CD14-positive monocyte (primary cell): ENCODE data around the gene IKZF1. TPM values are rescaled to one million over a fixed set of nuclear protein-coding genes. Genes with fewer than 3 reads are reported as not detected.

Experiments
- DNase-seq, 3 donors: peaks; one replicate each; pipeline ENCODE4 v3.0.0-alpha.2; 2011 to 2022
- H2AFZ ChIP-seq: 2 replicates; pipeline ENCODE4 v1.6.0; 2012; ENCODE audit warnings: mild to moderate bottlenecking, low read depth, low read length, inconsistent platforms; ENCODE audit not compliant: insufficient read depth, poor library complexity, severe bottlenecking
- H3K27ac ChIP-seq, 2 donors: 1 replicate in 1 of 2; 2 replicates in 1 of 2; pipeline ENCODE4 v1.5.1; 2012 to 2013; ENCODE audit warnings: low read length in 2 of 2, control low read depth in 1 of 2, inconsistent platforms in 1 of 2, low read depth in 1 of 2, mild to moderate bottlenecking in 1 of 2
- H3K27me3 ChIP-seq, 2 donors: one replicate each; pipeline versions ENCODE4 v1.6.0 to v1.6.1; 2011 to 2013; ENCODE audit warnings: low read length in 2 of 2; ENCODE audit not compliant: control insufficient read depth in 2 of 2, insufficient read depth in 2 of 2
- H3K36me3 ChIP-seq, 2 donors: replicated peaks in 1 of 2; 1 replicate in 1 of 2; 2 replicates in 1 of 2; pipeline versions ENCODE4 v1.5.1 to v1.6.1; 2012 to 2013; ENCODE audit warnings: low read length in 2 of 2, control low read depth in 1 of 2, inconsistent platforms in 1 of 2, mild to moderate bottlenecking in 1 of 2; ENCODE audit not compliant: insufficient read depth in 2 of 2, control insufficient read depth in 1 of 2
- H3K4me1 ChIP-seq, 2 donors: 1 replicate in 1 of 2; 2 replicates in 1 of 2; pipeline versions ENCODE4 v1.5.1 to v1.6.1; 2012 to 2013; ENCODE audit warnings: low read length in 2 of 2, control low read depth in 1 of 2, inconsistent platforms in 1 of 2, mild to moderate bottlenecking in 1 of 2, moderate library complexity in 1 of 2; ENCODE audit not compliant: insufficient read depth in 2 of 2, control insufficient read depth in 1 of 2
- H3K4me2 ChIP-seq: replicated peaks from 2 replicates; pipeline ENCODE3; 2012; ENCODE audit warnings: low read length, moderate library complexity, mild to moderate bottlenecking; ENCODE audit not compliant: poor library complexity, severe bottlenecking; ENCODE audit errors: extremely low read depth
- H3K4me3 ChIP-seq, 3 experiments: fragments of 200-600 bp in 1 of 3; sonication (generic) in 1 of 3; replicated peaks in 1 of 3; 1 replicate in 2 of 3; 2 replicates in 1 of 3; pipeline ENCODE4 v1.5.1; 2011 to 2013; ENCODE audit warnings: low read length in 3 of 3, mild to moderate bottlenecking in 3 of 3, control low read depth in 2 of 3, low read depth in 2 of 3, inconsistent platforms in 1 of 3, moderate library complexity in 1 of 3
- H3K79me2 ChIP-seq: 2 replicates; pipeline ENCODE4 v1.6.0; 2012; ENCODE audit warnings: mild to moderate bottlenecking, control low read depth, inconsistent platforms, low read length, moderate library complexity; ENCODE audit not compliant: insufficient read depth
- H3K9ac ChIP-seq: 2 replicates; pipeline ENCODE4 v1.6.0; 2017; ENCODE audit warnings: low read length, mild to moderate bottlenecking; ENCODE audit not compliant: insufficient read depth, poor library complexity, severe bottlenecking
- H3K9me3 ChIP-seq, 2 donors: replicated peaks in 1 of 2; 1 replicate in 1 of 2; 2 replicates in 1 of 2; pipeline versions ENCODE4 v1.5.1 to v1.6.1; 2012 to 2013; ENCODE audit warnings: low read length in 2 of 2, control low read depth in 1 of 2; ENCODE audit not compliant: control insufficient read depth in 1 of 2, insufficient read depth in 1 of 2
- H4K20me1 ChIP-seq: 2 replicates; pipeline ENCODE4 v1.6.0; 2012; ENCODE audit warnings: mild to moderate bottlenecking, low read length, control low read depth, moderate library complexity; ENCODE audit not compliant: insufficient read depth
- H3K27ac Mint-ChIP-seq, 7 donors: one replicate each; pipeline ENCODE4 v1.8.0; 2020; ENCODE audit warnings: mild to moderate bottlenecking in 7 of 7, mixed read lengths in 7 of 7, moderate library complexity in 6 of 7, inconsistent platforms in 2 of 7
- H3K27me3 Mint-ChIP-seq, 3 donors: one replicate each; pipeline ENCODE4 v1.8.0; 2021 to 2022; ENCODE audit warnings: low read depth in 3 of 3, mild to moderate bottlenecking in 3 of 3, mixed read lengths in 3 of 3, moderate library complexity in 3 of 3, inconsistent platforms in 1 of 3
- H3K36me3 Mint-ChIP-seq, 2 donors: one replicate each; pipeline ENCODE4 v1.8.0; 2020; ENCODE audit warnings: mixed read lengths in 2 of 2, inconsistent platforms in 1 of 2, mild to moderate bottlenecking in 1 of 2
- H3K4me1 Mint-ChIP-seq: one replicate; pipeline ENCODE4 v1.8.0; 2020; ENCODE audit warnings: mild to moderate bottlenecking, mixed read lengths
- H3K4me3 Mint-ChIP-seq, 2 donors: one replicate each; pipeline ENCODE4 v1.8.0; 2020; ENCODE audit warnings: mild to moderate bottlenecking in 2 of 2, mixed read lengths in 2 of 2, moderate library complexity in 1 of 2
- H3K9me3 Mint-ChIP-seq, 7 donors: one replicate each; pipeline ENCODE4 v1.8.0; 2020 to 2022; ENCODE audit warnings: mixed read lengths in 7 of 7, mild to moderate bottlenecking in 6 of 7, moderate library complexity in 6 of 7, inconsistent platforms in 2 of 7
- CTCF ChIP-seq: fragments of 200-600 bp; IDR thresholded peaks from one replicate; pipeline ENCODE4 v1.8.0; 2022; ENCODE audit warnings: antibody characterized with exemption, mild to moderate bottlenecking
- WGBS: methylation state at CpG from one replicate; pipeline ENCODE4 v1.1.5; 2013; ENCODE audit warnings: missing lambda C conversion rate; ENCODE audit not compliant: insufficient coverage; 5-methylcytosine and 5-hydroxymethylcytosine counted together
- intact Hi-C, 2 donors: fragments of 100-400 bp; cut with micrococcal nuclease; formaldehyde crosslinking; loops; one replicate each; pipeline versions ENCODE4 v1.15.0 to v1.15.1; 2023
- polyA plus RNA-seq, 3 donors: library from polyadenylated mRNA; depleted of rRNA in 1 of 3; unstranded in 2 of 3; stranded (reverse) in 1 of 3; fragments of 300-500 nt in 2 of 3; fragments of >200 nt in 1 of 3; fragmentation: Illumina TruSeq in 2 of 3; gene quantifications; 1 replicate in 2 of 3; 2 replicates in 1 of 3; pipeline ENCODE4 v1.2.3, GENCODE V29; 2012 to 2021

IKZF1 gene
- polyA plus RNA-seq, 3 donors: 38.4 to 130 (median 80.2) TPM

DNA sequence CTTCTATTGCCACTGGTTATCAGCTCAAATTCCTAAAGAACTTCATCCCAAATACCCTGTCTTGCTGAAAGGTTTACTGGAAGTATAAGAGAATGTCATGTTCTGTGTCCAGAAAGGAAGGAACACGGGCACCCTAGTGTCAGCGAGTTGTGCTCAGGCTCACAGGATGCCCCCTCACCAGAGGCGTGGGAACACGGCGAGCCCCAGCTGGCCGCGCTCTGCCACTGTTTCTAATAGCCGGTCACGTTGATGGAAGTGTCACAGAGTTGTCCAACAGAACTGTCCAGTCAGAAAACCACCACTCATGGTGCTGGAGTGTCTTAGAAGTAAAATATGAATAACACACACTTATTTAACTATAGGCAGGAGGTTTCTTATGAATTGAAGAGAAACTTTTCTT is 72.8 kb downstream of the IKZF1 start:
- H3K36me3 ChIP-seq: peaks cover 85 to 98% of the 10 kb centered on the region in 2 donors
- Mint-ChIP-seq H3K9me3 (peaks cover 0 to 2% (median 0%) of the 10 kb centered on the region in 7 donors), H3K27ac (peak overlapping the region in 4 of 7 donors; percentile 5 to 78 (median 74)), H3K4me1 (peaks cover 2% of the 10 kb centered on the region), H3K36me3 (peaks cover 81 to 91% of the 10 kb centered on the region in 2 donors), H3K27me3 (no peaks in the 10 kb centered on the region), H3K4me3 (no peak overlapping the region)
- peak overlapping the region in 1 of 2 donors; percentile 62 for H3K27ac ChIP-seq
- H3K4me2 ChIP-seq: no peak overlapping the region
- no peak overlapping the region for H2AFZ ChIP-seq
- no peaks in the 10 kb centered on the region for H3K4me1 ChIP-seq
- DNase-seq: no peak
- TF ChIP-seq CTCF: no peak
- H3K4me3 ChIP-seq: no peak overlapping the region
- H4K20me1 ChIP-seq: peaks cover 98% of the 10 kb centered on the region
- no peaks in the 10 kb centered on the region for H3K9me3 ChIP-seq
- intact Hi-C loops: no loop called here
- 100% methylated on average over 2 of the region's 9 CpGs for WGBS
- no peak overlapping the region for H3K9ac ChIP-seq
- H3K27me3 ChIP-seq: no peaks in the 10 kb centered on the region
- peaks cover 98% of the 10 kb centered on the region for H3K79me2 ChIP-seq

DNA sequence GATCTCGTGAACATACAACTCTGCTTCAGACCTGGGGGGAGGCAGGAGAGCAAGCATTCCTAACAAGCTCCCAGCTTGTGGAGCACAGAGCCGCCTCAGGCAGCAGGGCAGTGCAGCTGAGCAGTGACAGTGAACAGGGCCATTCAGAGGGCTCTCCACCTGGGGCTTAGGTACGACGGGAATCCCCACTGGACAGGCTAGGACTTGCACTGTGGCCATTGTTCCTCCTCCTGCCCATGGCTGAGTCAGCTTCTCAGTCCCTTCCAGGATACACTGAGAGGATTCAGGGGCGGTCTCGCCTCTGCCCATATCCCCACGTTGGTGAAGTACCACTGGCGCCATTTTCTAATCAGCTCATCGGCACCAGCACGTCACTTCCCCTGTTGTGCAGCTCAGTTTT is 74.6 kb downstream of the IKZF1 start:
- peaks cover 88 to 98% of the 10 kb centered on the region in 2 donors for H3K36me3 ChIP-seq
- no peak overlapping the region for H3K4me3 Mint-ChIP-seq
- H3K9me3 Mint-ChIP-seq: peaks cover 0 to 3% (median 0%) of the 10 kb centered on the region in 7 donors
- peaks cover 98% of the 10 kb centered on the region for H4K20me1 ChIP-seq
- no peak overlapping the region for H3K4me3 ChIP-seq
- H3K36me3 Mint-ChIP-seq: peaks cover 85 to 93% of the 10 kb centered on the region in 2 donors
- H2AFZ ChIP-seq: no peak overlapping the region
- DNase-seq: no peak
- TF ChIP-seq CTCF: no peak
- H3K4me2 ChIP-seq: no peak overlapping the region
- peaks cover 2% of the 10 kb centered on the region for H3K4me1 Mint-ChIP-seq
- no peaks in the 10 kb centered on the region for H3K4me1 ChIP-seq
- peak overlapping the region; percentile 3 to 53 for H3K27ac ChIP-seq
- intact Hi-C loops: no loop called here
- H3K27me3 ChIP-seq: no peaks in the 10 kb centered on the region
- H3K79me2 ChIP-seq: peaks cover 98% of the 10 kb centered on the region
- peak overlapping the region; percentile 6 to 73 (median 64) for H3K27ac Mint-ChIP-seq
- H3K9me3 ChIP-seq: no peaks in the 10 kb centered on the region
- no peak overlapping the region for H3K9ac ChIP-seq
- no peaks in the 10 kb centered on the region for H3K27me3 Mint-ChIP-seq
- 98% methylated on average over 6 of the region's 10 CpGs for WGBS
